Tibial nerve (tissue), 4 donors: ENCODE results near the gene LSM10.

Experiments
- CTCF ChIP-seq, 5 experiments: fragments of 200-600 bp in 3 of 5; fragments of 450-650 bp in 2 of 5; sonication (generic) in 3 of 5; IDR thresholded peaks; one replicate each; pipeline ENCODE4 v1.5.1; 2016 to 2019; ENCODE audit warnings: antibody characterized with exemption in 5 of 5, mild to moderate bottlenecking in 3 of 5, moderate library complexity in 2 of 5
- EP300 ChIP-seq, 2 donors: sonication (generic); formaldehyde crosslinking; IDR thresholded peaks; one replicate each; pipeline ENCODE4 v1.6.1; 2017; ENCODE audit warnings: antibody characterized with exemption in 2 of 2, mild to moderate bottlenecking in 1 of 2
- POLR2A ChIP-seq, 2 donors: fragments of 450-650 bp; IDR thresholded peaks; one replicate each; pipeline ENCODE4 v1.6.1; 2017; ENCODE audit warnings: antibody characterized with exemption in 2 of 2, mild to moderate bottlenecking in 2 of 2, moderate library complexity in 2 of 2

- TF ChIP-seq CTCF (IDR thresholded peaks at IDR 0.05) (no peak), POLR2A (IDR thresholded peaks at IDR 0.05) (no peak), EP300 (IDR thresholded peaks at IDR 0.05) (no peak)
These were observed 34.9 kb upstream of the LSM10 start for GRCh38 chr1:36432616-36433015.
